Stimulated activated CD8-positive, alpha-beta memory T cell treated with anti-CD3 and anti-CD28 coated beads, Interleukin-7, amount 100 ng/mL, for 1 hour (primary cell): ENCODE measurements around the gene S100Z.
"Not testable (repeated sequence)": the region's sequence is repeated elsewhere in the genome, so short reads cannot be mapped to it uniquely, and the experiment has no call there.

Experiments
- DNase-seq, 2 donors: peaks; one replicate each; pipeline ENCODE4 v3.0.0-alpha.2; 2020; ENCODE audit warnings: low read depth in 2 of 2

S100Z gene

DNA sequence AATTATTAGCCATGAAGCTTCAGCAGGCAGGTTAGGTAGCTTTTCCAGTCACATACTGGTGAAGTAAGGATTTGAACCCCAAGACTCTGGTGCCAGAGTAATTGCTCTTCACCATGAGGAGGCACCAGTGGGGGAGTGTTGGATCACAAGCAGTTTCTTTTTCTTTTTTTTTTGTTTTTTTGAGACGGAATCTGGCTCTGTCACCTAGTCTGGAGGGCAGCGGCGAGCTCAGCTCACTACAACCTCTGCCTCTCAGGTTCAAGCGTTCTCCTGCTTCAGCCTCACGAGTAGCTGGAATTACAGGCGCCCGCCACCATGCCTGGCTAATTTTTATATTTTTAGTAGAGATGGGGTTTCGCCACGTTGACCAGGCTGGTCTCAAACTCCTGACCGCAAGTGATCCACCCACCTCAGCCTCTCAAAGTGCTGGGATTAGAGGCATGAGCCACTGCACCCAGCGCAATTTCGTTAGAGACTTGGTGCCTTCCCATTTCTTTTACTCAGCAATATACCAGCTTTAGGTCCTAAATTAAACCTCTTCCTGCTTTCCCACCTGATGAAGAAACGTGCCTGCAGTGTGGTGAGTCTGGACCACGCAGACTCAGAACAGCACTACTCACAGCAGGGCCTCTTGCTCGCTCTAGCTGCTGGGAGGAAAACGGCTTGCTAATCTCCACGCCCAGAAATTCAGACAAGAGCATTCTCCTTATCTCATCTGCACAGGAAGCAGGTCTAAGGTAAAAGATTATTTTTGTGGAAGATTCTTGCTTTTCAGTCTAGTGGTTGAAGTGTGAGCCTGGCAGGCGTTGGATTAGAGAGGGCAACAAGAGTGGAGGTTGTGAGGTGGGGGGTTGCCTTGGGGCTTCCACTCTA lies at the start of gene S100Z:
Gene S100Z (plus strand): TSS at position 596 of the 873 bp plus-strand sequence. CDS start 25,346 bp downstream, outside the sequence.
- DNase-seq = no peak

DNA sequence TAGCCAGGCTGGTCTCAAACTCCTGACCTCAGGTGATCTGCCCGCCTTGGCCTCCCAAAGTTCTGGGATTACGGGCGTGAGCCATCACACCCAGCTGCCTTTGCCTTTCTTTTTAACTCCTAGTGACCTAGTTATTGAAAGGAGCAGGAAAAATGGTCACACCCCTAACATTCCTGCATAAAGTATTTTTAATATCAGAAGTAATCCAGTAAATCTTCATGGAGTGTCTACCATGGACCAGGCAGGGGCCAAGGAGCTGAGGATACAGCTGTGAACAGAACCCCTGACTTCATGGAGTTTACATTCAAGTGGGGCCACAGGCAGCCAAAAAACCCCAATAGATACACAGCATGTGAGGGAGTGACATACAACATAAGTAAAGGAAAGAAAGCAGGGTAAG lies 49.2 kb upstream of the S100Z start:
- no peak for DNase-seq

DNA sequence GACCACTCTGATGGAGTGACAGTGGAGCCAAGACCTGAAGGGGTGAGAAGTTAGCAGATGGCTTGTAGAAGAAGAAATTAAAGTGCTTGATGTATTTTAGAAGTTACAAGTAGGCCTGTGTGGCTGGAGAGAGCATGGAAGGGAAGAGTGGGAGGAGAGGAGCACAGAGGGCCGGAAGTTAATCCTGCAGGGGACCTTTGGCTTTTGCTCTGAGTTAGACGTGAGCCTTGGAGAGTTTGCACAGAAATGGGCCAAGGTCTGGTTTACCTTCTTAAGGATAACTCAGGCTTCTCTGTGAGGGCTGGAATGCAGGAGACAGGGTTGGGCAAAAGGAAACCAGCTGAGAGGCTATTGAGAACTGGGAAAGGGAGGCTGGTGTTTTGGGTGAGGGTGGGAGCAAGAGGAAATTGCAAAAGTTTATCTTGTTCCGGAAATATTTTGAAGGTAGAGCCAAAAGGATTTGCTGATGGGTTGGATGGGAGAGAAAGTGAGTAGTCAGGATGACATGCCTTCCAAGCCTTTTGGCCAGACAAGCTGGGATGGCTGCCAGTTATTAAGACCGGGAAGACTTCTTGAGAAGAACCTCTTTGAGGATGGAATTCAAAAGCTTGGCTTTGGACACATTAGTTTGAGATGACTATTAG lies 48.5 kb upstream of the S100Z start:
- no peak for DNase-seq

DNA sequence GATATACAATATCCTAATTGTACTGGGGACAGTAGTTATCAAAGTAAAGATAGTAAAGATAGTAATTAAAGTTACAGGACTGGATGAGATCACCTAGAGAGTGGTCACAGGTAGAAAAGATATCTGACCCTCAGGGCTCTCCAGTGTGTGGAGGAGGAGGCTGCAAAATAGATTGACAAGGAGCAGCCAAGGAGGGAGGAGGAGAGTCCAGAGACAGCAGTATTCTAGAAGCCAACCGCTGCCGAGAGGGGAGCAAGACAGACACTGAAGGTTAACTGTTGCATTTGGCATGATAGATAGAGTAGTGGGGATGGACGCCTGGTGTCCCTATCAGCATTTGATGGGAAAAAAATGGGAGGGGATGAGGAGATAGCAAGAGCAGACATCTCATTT lies 48.0 kb upstream of the S100Z start:
- DNase-seq = no peak

DNA sequence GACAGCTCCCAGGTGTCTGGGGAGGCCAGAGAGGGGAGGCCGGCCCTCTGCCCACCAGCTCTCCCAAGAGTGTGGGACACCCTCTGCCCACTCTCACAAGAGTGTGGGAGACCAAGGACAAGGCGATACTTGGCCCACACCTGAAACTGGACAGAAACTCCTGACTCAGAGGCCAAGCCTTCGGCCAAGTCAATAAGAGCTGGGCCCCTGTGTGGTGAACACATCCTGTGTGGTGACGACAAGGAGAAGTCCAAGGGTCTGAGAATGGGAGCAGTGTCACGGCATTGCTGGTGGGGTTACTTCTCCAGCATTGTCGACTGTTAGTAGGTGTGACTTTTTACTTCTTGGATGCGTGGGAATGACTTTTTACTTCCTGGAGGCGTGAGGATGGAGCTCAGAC lies 45.5 kb upstream of the S100Z start:
- no peak for DNase-seq

DNA sequence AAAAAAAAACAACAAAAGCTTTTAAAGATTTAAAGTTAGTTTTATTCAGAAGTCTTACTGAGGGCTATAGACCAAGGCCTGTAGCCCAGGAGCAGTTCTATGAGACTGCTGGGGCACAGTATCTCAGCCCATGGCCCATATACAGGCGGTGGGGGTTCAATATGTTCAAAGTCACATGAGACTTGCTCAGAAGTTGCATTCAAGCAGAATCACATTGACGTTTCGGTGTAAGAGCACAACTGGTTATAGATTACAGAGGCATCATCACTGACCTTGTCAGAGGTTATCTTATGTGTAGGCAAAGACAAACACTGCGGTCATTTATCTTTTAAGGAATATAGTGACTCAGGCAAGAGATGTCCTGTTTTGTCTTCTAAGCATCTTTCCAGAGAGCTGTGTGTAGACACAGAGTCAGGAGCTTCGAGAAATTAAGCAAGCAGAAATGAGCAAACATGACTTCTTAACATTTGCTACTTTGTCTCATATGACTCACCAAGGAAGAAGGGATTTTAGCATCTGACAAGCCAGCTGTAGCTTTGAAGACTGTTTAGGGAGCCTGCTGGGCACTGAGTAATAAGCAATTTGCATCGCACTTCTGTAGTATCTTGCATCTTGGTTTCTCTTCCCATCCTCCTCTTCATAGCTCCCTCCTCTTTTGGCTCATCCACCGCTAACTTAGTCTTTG lies 43.9 kb upstream of the S100Z start:
- DNase-seq = no peak

DNA sequence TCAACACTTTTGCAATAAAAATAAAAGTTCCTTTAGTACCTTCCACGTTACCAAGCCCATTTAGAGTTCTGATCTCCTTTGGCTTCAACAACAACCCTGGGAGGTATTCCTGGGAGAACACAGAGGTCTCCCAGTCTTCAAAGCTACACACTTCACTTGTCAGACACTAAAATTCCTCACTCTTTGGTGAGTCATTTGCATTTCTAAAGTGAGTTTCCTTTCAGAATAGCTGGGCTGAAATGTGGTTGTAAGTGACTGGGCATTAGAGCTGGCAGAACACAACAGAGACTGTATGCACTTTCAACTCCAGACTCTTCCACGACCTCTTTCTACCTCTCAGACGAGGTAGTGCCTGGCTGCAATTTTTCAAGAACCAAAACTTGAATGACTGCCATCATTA lies 42.5 kb upstream of the S100Z start:
- DNase-seq = no peak

DNA sequence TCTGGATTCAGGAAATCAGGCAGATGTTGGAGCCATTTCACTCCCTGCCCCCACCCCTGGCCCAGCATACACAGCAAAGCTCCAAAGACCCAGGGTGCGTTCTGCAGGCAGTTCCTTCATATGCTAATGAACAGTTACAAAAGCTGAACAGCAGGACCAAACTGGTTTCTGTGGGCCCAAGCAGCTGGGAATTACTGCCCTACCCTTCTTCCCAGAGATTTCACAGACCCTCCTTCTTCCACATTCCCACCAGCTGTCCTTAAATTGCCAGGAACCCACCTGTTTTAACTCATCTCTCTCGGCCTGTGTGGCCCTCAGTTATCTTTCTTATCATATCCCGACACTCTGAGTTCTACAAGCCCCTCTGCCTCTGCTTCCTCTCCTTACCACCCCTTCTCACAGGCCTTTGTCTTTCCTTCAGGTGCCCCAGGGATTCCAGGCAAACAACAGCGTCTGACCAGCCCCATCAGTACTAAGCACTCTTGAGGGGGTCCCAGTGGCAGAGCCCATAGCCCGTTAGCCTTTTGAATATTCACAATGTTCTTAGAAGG lies 41.6 kb upstream of the S100Z start:
- no peak for DNase-seq

DNA sequence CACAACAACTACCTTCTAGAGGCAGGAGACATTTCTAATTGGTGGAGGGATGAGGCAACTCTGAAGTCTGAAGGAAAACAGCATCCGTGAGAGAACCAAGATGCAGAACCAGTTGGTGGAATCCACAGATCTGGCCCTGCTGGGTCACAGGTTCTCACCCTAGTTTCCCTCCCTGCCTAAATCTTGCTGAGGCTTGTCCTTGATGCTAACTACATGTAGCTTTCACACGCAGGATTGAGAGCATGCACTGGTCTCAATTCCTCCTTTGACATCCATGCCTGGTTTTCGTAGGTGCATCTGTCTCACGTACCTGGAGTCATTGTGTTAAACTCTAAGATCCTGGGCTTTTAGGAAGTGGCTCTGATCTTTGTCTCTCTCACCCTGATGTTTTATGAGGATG lies 40.7 kb upstream of the S100Z start:
- DNase-seq = no peak

DNA sequence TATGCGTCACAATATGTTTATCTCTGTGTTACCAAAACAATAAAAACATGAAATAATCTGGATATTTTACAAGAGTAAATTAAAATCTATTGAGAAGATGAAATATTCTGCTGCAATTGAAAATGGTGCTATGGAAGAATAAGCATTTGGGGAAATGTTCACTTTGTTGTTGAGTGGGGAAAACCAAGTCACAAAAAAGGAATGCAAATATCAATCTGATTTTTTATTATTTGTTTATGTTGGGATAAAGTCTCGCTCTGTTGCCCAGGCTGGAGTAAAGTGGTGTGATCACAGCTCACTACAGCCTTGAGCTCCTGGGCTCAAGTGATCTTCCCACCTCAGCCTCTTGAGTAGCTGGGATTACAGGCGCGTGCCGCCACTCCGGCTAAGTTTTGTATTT lies 39.6 kb upstream of the S100Z start:
- DNase-seq = no peak

DNA sequence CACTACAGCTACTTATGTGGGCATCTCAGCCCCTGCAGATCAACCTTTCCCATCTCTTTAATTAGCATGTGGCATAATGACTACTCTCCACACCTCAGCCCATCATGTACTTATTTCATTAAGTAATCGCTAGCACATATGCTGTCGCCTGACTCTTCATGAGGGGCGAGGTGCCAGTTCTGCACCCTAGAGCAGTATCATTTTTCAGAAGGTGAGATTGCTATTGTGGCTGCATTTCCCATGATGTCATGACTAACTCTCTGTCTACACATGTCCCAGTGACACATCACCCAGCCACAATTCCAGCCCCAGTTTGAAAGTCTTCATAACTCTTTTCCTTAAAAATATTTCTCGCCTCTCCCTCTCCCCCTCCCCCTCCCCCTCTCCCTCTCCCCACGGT lies 38.6 kb upstream of the S100Z start:
- no peak for DNase-seq

DNA sequence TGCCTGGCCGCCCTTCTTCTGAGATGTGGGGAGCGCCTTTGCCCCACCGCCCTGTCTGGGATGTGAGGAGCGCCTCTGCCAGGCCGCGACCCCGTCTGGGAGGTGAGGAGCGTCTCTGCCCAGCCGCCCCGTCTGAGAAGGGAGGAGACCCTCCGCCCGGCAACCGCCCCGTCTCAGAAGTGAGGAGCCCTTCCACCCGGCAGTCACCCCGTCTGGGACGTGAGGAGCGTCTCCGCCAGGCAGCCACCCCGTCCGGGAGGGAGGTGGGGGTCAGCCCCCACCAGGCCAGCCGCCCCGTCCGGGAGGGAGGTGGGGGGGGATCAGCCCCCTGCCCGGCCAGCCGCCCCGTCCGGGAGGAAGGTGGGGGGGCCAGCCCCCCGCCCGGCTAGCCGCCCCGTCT lies 37.6 kb upstream of the S100Z start:
- not testable (repeated sequence) for DNase-seq

DNA sequence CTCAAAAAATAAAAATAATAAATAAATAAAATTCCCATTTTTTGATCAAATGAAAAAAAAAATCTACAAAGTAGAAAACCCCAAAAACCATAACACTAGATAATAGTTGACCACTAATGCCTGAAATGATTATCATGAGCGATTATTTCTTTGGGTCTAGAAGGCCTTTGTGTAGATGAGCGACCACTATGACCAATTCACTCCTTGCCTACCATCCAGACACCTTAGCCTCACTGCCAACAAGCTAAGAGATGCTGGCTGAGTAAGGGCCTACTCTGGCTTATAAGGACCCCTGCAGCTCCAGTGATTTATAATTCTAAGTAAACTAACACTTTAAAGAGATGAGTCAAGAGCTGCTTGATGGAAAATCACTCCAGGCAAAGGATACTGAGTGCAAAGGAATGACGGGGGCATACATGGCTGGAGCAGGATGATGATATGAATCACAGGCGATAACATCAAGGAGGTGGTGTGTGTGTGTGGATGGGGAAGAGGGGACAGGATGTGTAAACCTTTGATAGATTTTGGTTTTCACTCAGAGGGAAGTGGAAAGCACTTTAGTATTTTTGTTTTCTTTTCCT lies 35.7 kb upstream of the S100Z start:
- DNase-seq = no peak

DNA sequence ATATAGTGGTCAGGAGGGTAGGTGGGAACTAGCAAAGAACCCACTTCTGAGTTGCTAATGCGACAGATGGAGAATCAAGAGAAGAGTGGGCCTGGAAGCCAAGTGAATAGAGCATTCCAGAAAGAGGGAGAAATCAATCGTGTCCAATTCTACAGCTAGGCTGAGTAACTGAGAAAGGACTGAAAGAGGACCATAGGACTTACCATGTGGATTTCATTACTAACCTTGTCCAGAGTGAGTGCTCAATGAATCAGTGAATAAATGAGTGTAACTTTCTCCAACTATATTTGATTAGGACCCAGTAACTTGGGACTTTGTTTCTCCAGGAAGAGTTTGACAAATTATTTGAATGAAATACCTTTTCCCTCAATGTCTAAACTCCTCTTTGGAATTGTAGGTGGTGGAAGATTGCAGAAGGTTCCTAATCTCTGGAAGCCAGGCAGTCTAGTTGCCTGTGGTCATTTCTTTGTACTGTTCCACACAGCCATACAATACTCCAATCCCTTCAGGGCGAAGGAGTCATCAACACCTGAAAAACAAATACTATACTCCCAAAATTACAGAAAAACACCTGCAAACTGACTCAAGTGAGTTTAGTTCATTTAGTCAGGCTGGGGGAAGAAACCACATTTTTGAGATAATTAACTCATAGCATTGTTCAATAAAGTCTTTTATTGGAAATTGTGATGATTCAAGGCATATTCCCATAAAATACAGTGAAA lies 33.5 kb upstream of the S100Z start:
- DNase-seq = no peak

DNA sequence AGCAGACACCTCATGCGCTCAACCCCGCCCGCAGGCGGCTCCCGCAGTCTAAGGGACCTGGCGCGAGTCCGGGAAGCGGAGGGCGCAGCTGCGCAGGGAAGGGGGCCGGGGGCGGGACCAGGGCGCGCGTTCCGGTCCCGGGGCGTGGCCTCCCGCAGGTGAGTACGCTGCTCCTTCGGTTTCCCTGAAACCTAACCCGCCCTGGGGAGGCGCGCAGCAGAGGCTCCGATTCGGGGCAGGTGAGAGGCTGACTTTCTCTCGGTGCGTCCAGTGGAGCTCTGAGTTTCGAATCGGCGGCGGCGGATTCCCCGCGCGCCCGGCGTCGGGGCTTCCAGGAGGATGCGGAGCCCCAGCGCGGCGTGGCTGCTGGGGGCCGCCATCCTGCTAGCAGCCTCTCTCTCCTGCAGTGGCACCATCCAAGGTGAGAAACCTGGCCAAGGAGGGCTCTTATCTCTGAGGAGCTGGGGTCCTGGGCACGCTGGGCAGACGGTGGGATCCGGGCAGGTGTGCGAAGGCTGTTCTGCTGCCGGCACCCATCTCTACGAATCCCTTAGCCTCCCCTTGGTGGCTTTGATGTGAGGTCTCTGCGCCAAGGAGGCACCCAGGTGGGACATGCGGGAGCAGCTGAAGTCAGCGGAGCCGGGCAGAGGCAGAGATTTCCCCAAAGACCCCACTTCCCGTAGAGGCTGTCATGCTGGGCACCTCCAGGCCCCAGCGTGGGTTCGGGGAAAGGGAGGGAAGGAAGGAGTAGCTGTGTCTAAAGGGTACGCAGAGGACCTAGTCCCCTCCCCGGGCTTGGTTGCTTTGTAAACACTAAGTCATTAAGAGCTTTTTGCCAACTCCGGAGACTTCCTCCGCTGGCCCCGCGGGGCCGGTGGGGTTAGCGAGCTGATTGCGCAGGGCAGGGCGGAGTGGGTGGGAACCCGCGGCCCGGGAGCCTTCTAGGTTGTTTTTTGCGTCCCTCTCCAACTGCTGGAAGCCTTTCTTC lies 30.7 kb upstream of the S100Z start, which contains the start of gene F2RL1:
Gene F2RL1 (plus strand): TSS at position 187 of the 988 bp plus-strand sequence. CDS start 153 bp downstream, at position 340.
- no peak for DNase-seq

DNA sequence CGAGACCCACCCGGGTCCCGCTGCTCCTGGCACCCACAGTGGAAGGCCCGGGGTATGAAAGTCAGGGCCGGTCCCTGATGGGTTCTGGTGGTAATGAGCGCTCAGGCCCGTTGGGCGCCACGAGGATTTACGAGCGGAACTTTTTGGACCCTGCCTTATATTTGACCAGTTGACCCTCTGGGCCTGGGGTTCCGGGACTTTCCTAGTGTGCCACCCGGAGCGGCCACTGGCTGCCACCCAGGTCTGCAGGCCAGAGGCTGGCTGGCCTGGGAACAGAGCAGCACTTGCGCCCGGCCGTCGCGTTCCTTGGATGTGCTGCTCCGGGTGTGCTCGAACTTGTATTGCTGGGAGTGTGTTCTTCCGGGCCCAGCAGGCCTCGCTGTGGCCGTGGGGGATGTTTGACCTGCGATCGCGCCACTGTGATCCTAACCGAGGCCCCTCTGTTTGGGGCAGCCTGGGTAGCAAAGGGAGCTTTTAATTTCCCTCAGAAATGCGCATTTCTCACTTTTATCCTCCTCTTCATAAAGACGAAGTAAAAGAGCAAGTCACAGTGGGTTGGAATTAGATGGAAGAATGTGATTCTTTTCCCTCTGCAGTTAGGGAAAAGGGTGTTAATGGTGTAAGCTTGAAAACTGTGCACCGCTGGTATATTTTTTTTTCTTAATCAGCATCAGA lies 29.8 kb upstream of the S100Z start:
- no peak for DNase-seq

DNA sequence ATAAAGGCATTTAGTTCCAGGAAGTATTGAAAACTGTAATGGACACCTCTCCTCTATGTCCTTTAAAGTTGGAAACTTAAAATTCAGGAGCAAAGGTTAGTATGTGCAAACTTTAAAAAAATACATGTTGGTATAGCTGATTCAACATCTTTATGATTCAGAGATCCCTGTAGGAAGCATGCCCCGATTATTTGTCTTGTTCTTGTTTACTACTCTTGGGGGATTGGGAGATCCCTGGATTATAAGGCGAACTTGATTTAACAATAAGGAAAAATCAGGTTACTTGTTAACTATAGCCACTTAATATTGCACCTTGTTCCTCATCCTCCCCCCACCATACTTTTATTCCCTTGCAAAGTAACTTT lies 29.3 kb upstream of the S100Z start:
- no peak for DNase-seq

DNA sequence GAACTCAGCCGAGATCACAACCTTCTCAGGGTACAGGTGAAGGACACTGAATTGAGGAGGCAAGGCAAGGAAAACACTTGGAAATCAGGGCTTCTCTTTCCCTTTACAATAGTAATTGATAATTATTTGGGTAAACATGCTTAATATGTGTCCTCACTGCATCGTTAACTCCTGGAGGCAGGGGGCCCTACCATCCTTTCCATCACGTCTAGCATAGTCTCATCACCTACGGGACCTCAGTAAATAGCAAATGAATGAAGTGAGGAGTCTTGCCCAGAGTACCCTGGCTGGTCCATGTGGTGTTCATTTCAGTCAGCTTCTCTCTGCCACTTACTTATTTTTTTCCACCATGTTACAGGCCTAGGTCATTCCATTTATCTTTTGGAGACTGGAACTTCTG lies 28.7 kb upstream of the S100Z start:
- no peak for DNase-seq

DNA sequence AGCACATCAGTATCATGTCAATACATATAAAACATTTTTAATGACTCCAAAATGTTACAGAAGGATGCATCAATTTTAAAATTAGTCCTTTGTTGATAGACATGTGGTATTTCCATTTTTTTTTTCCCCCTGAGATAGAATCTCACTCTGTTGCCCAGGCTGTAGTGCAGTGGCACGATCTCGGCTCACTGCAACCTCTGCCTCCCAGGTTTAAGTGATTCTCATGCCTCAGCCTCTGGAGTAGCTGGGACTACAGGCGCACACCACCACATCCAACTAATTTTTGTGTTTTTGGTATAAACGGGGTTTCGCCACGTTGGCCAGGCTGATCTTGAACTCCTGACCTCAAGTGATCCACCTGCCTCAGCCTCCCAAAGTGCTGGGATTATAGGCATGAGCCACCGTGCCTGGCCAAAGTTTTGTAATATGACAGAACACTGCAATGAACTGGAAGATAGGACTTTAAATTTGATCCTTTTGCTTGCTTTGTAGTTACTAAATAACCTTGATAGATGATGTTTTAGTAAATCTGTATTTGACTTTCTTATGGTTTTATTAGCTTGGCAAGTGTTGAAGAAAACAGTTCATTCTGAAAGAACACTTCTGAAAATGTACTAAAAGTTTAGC lies 27.6 kb upstream of the S100Z start:
- DNase-seq = not testable (repeated sequence)
